Activated T-cell treated with anti-CD3 and anti-CD28 coated beads, Interleukin-2, amount 50 U/mL, for 4 hours (primary cell): ENCODE measurements around the gene MPHOSPH10. TPM values are rescaled to one million over a fixed set of nuclear protein-coding genes. Genes with fewer than 3 reads are reported as not detected.
"Not testable (repeated sequence)": the region's sequence is repeated elsewhere in the genome, so short reads cannot be mapped to it uniquely, and the experiment has no call there.

Experiments used
- ATAC-seq, 2 donors: fragments of 200-7000 bp; cut with Tn5 transposase; one replicate each; pipeline ENCODE4 v1.10.0; 2021
- DNase-seq: peaks from one replicate; pipeline ENCODE4 v3.0.0-alpha.2; 2020
- H3K27me3 Mint-ChIP-seq: one replicate; pipeline ENCODE4 v1.8.0; 2021; ENCODE audit warnings: low read depth, mixed read lengths
- H3K36me3 Mint-ChIP-seq: one replicate; pipeline ENCODE4 v1.8.0; 2022; ENCODE audit warnings: mixed read lengths; ENCODE audit not compliant: insufficient read depth
- H3K4me1 Mint-ChIP-seq: one replicate; pipeline ENCODE4 v1.8.0; 2021; ENCODE audit warnings: low read depth, mixed read lengths
- H3K4me3 Mint-ChIP-seq: one replicate; pipeline ENCODE4 v1.8.0; 2021; ENCODE audit warnings: mild to moderate bottlenecking, moderate library complexity, mixed read lengths
- H3K9me3 Mint-ChIP-seq: one replicate; pipeline ENCODE4 v1.8.0; 2021; ENCODE audit warnings: mixed read lengths
- total RNA-seq, 3 donors: library from RNA; stranded (reverse); gene quantifications; one replicate each; pipeline ENCODE4 v1.2.1, GENCODE V29; 2021

MPHOSPH10 gene
- total RNA-seq, 3 donors from 2014 or later = 85.0 to 90.0 (median 85.7) TPM

DNA sequence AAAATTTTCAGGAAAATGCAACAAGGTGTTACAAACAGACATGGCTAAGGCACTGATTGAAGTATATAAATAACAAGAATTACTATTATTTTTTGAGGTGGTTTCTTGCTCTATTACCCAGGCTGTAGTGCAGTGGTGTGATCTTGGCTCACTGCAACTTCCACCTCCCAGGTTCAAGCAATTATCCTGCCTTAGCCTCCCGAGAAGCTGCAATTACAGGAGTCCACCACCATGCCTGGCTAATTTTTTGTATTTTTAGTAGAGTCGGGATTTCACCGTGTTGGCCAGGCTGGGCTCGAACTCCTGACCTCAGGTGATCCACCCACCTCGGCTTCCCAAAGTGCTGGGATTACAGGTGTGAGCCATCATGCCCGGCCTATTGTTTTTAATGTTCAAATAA, 24.0 kb upstream of the MPHOSPH10 start:
- not testable (repeated sequence) for H3K9me3 Mint-ChIP-seq, H3K36me3 Mint-ChIP-seq, H3K4me3 Mint-ChIP-seq, DNase-seq, H3K4me1 Mint-ChIP-seq, H3K27me3 Mint-ChIP-seq, ATAC-seq

DNA sequence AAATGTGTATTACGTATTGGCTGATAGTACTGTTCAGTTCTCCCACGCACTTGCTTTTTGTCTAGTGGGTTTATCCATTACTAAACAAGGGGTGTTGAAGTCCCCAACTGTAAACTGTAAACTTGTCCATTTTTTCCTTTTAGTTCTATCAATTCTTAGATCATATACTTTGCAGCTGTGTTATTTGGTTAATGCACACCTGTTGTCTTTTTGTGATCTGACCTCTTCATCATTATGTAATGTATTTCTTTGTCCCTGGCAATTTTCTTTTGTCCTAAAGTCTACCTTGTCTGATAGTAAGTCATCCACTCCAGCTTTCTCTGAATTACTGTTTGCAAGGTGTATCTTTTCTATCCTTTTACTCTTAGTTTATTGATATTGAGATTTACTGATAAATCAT, 22.3 kb upstream of the MPHOSPH10 start:
- H3K9me3 Mint-ChIP-seq = peaks cover 4% of the 10 kb centered on the region
- no peak overlapping the region for H3K4me3 Mint-ChIP-seq
- DNase-seq (no peak), ATAC-seq (no peak)
- no peaks in the 10 kb centered on the region for H3K27me3 Mint-ChIP-seq
- peaks cover 2% of the 10 kb centered on the region for H3K4me1 Mint-ChIP-seq
- peaks cover 8% of the 10 kb centered on the region for H3K36me3 Mint-ChIP-seq

DNA sequence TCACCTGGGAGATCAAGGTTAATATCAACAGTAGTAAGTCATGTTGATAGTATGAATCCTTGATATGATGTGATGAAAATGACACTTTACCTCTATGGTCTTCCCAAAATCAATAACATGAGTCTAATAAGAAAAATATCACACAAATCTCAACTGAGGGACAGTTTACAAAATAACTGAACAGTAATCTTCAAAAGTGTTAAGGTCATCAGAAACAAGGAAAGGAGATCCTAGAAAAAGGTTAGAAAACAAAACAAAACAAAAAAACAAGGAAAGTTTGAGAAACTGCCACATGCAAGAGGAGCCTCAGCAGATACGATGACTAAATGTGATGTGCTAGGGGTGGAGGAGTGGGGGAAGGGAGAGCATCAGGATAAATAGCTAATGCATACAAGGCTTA, 16.6 kb upstream of the MPHOSPH10 start:
- Mint-ChIP-seq H3K27me3 (no peaks in the 10 kb centered on the region), H3K4me3 (no peak overlapping the region)
- no peak for ATAC-seq

DNA sequence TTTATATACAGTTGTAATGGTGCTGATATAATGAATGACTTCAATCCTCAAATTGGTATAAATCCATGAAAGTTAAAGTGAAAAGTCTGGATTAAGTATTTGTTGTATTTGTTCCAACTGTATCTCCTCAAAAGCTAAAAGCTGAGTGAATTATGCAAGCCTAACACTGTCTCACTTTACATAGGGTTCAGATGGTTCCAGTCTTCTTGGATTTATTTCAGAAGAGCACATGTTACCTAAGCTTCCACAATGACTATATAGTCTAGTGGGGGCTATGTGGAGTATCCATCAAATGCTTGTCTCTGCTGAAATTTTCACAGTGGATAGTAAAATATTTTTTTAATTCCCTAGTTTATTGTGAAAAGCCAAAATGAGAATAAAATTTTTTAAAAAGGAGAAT, 13.4 kb upstream of the MPHOSPH10 start:
- ATAC-seq = no peak
- Mint-ChIP-seq H3K27me3 (no peaks in the 10 kb centered on the region), H3K4me3 (no peak overlapping the region), H3K9me3 (no peaks in the 10 kb centered on the region), H3K4me1 (no peaks in the 10 kb centered on the region), H3K36me3 (peaks cover 17% of the 10 kb centered on the region)
- no peak for DNase-seq

More for the DNA sequence above, 16.6 kb upstream of the MPHOSPH10 start:
- no peaks in the 10 kb centered on the region for H3K9me3 Mint-ChIP-seq
- DNase-seq = no peak
- peaks cover 2% of the 10 kb centered on the region for H3K4me1 Mint-ChIP-seq
- peaks cover 18% of the 10 kb centered on the region for H3K36me3 Mint-ChIP-seq

DNA sequence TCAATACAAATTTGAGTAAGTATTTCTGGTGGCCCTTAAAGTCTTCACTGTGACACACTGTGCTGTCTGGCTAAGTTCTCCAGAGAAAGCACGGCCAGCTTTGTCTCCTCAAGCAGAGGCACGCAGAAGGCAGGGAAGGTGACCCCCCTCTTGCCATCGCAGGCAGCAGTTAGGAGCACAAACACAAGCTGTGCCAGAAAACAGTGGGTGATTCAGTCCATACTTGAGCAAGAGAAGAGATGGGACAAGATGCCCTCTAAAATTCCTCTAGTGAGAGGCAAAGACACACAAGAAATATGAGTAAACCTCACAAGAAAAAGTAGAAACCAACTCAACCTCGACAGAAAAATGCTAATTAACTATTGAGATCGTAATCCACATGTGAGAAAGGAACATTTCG, 10.2 kb upstream of the MPHOSPH10 start:
- Mint-ChIP-seq H3K9me3 (no peaks in the 10 kb centered on the region), H3K27me3 (no peaks in the 10 kb centered on the region), H3K36me3 (peaks cover 10% of the 10 kb centered on the region), H3K4me3 (no peak overlapping the region), H3K4me1 (no peaks in the 10 kb centered on the region)
- no peak for ATAC-seq
- no peak for DNase-seq

DNA sequence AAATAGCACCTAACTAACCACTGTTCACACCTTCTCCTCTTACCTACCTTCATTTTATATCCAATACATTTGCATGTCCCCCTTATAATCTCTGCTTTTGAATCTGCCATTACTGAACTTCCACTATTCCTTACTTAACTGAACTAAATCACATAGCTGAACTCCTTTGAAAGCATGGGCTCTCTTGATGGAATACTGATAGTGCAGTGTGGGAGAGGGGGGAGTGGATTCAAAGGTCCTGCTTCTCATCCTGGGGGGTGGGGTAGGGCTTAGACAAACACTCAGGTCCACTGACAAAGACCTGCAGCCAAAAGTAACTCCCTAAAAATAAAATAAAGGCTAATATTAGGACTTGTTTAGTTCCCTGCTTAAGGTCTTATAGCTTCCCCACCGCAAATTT, 9.0 kb upstream of the MPHOSPH10 start:
- Mint-ChIP-seq H3K36me3 (peaks cover 12% of the 10 kb centered on the region), H3K4me3 (no peak overlapping the region), H3K27me3 (no peaks in the 10 kb centered on the region), H3K9me3 (no peaks in the 10 kb centered on the region), H3K4me1 (no peaks in the 10 kb centered on the region)
- ATAC-seq (no peak), DNase-seq (no peak)

DNA sequence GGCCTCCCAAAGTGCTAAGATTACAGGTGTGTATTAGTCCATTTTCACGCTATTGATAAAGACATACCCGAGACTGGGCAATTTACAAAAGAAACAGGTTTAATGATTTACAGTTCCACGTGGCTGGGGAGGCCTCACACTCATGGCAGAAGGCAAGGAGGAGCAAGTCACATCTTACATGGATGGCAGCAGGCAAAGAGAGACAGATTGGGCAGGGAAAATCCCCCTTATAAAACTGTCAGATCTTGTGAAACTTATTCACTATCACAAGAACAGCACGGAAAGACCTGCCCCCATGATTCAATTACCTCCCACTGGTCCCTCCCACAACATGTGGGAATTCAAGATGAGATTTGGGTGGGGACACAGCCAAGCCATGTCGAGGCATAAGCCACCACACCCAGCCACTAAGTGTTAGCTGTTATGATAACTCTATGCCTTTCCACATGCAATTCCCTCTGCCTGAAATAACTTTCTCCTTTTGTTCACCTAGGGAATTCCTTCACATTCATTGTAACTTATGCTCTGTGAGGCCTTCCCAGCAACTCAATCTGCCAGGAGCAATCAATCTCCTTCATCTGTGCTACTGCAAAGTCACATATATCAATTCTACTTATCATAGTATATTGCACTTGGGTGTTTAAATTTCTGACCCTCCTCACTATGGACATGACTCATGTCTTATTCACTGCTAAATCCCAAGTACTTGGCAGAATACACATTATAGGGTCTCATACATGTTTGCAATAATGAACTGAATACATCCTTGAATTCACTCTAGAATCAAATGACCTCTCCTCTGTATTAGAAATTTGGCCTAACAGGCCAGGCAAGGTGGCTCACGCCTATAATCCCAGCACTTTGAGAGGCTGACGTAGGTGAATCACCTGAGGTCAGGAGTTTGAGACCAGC, 7.8 kb upstream of the MPHOSPH10 start:
- Mint-ChIP-seq H3K36me3 (peaks cover 12% of the 10 kb centered on the region), H3K27me3 (no peaks in the 10 kb centered on the region), H3K4me1 (peaks cover 1% of the 10 kb centered on the region), H3K9me3 (no peaks in the 10 kb centered on the region), H3K4me3 (no peak overlapping the region)
- ATAC-seq (no peak), DNase-seq (no peak)

DNA sequence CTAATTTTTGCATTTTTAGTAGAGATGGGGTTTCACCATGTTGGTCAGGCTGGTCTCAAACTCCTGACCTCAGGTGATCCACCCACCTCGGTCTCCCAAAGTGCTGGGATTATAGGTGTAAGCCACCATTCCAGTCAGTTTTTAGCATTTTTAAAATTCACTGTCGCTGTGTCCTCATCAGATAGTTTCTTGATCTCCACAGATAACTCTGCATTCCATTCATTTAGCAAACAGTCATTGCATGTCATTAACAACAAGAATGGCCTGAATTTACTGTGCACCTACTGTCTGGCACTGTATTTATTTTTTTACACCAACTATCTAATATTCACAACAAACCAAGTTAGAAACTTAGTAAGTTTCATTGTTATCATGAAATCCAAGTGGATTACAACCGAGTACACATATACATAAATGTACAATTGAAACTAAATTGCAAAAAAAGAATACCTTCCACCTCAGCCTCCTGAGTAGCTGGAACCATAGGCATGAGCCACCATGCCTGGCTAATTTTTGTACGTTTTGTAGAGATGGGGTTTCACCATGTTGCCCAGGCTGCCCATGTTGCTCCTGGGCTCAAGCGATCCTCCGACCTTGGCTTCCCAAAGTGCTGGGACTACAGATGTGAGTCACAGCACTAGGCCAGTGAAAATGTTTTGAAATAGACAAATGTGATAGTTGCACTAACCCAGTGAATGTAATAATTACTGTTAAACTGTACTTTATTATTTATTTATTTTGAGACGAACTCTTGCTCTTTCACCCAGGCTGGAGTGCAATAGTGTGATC, 4.7 kb upstream of the MPHOSPH10 start:
- peaks cover 13% of the 10 kb centered on the region for H3K4me1 Mint-ChIP-seq
- no peak overlapping the region for H3K4me3 Mint-ChIP-seq
- peaks cover 9% of the 10 kb centered on the region for H3K36me3 Mint-ChIP-seq
- no peaks in the 10 kb centered on the region for H3K27me3 Mint-ChIP-seq
- H3K9me3 Mint-ChIP-seq = no peaks in the 10 kb centered on the region
- ATAC-seq (no peak), DNase-seq (no peak)

DNA sequence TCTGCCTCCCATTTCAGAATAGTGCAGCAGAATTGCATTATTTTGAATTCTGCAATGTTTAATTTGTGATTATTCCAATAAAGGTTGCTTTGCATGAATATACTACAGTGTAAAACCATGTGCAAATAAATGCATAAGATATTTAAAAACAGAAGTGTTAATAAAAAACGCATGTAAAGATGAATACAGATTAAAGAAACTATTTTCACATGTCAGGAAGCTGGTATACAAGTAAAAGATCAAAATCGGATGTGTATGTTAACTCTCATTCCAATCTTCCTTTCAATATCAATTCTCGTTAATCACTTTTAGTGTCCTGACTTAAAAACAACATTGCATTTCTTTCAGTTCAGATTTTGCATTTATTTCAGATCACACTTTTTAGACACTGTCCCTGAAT, 3.5 kb upstream of the MPHOSPH10 start:
- Mint-ChIP-seq H3K9me3 (no peaks in the 10 kb centered on the region), H3K4me3 (no peak overlapping the region), H3K36me3 (peaks cover 5% of the 10 kb centered on the region), H3K27me3 (no peaks in the 10 kb centered on the region), H3K4me1 (peaks cover 13% of the 10 kb centered on the region)
- DNase-seq (no peak), ATAC-seq (no peak)

DNA sequence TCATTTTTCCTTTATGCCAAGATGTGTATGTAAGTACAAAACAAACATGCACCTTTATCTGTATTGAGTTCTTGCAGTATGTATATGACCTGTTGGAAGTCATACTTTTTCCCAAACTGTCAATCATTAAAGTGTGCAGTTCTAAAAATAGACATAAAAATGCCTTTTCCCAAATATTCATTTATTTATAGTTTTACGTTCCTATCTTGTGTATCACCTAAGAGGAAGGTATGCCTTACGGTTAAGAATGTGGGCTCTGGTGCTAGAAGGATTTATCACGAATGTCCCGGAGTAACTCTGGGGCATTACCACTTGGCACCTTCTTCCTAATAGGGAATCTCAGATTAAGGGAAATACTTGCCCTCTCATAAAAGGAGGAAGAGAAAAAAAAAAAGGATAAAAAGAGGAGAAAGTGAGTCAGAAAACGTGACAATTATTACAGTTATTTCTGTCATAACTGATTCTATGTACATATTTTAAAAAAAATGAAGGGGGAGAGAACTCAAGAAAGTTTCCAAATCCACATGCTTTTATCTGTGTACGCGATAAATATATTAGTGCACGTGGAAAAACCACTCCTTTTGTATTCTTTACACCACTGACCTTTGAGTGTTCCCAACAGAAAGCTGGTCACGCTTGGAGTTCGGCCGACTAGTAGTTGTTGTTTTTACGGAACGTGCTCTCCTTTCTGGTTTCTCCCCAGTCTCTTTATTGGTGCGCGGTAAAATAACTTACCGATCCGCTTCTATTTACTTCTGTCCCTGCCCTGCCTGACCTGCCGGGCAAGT, 1.1 kb upstream of the MPHOSPH10 start:
- no peak overlapping the region for H3K4me3 Mint-ChIP-seq
- ATAC-seq = no peak
- H3K9me3 Mint-ChIP-seq = no peaks in the 10 kb centered on the region
- H3K36me3 Mint-ChIP-seq = peaks cover 2% of the 10 kb centered on the region
- no peak for DNase-seq
- no peaks in the 10 kb centered on the region for H3K27me3 Mint-ChIP-seq
- peaks cover 13% of the 10 kb centered on the region for H3K4me1 Mint-ChIP-seq

DNA sequence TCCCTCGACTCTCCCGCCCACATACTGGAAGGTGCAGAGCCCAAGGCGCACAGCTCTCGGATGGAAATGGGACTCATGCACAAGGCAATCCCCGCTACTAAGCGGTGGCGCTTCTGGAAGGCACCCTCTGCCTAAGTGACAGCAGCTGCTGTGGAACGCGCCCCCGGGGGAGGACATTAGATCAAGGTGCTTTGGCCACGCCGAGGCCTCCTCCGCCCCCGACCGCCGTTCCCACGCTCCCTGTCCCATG, 607 bp upstream of the MPHOSPH10 start:
- Mint-ChIP-seq H3K4me1 (peaks cover 13% of the 10 kb centered on the region), H3K4me3 (no peak overlapping the region), H3K36me3 (peaks cover 6% of the 10 kb centered on the region), H3K27me3 (no peaks in the 10 kb centered on the region), H3K9me3 (no peaks in the 10 kb centered on the region)
- DNase-seq (no peak), ATAC-seq (peak; percentile 55 to 59)

DNA sequence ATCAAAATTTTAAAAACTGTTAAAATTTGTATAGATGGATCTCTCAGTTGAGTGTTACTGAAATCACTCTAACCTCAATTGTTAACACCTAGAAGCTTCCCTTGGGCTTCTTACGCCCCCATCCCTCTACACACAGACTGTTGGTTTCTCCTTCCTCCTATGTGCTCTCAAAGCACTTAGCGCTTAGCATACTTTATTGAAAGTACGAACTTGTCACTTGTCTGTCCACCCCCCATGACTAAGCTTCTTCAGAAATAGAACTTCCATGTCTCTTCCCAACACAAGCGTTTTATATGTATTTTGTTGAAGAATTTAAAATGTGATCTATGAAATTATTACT, 441 bp downstream of the MPHOSPH10 start:
- peak; percentile 16 to 25 for ATAC-seq
- Mint-ChIP-seq H3K27me3 (no peaks in the 10 kb centered on the region), H3K36me3 (peaks cover 5% of the 10 kb centered on the region)

DNA sequence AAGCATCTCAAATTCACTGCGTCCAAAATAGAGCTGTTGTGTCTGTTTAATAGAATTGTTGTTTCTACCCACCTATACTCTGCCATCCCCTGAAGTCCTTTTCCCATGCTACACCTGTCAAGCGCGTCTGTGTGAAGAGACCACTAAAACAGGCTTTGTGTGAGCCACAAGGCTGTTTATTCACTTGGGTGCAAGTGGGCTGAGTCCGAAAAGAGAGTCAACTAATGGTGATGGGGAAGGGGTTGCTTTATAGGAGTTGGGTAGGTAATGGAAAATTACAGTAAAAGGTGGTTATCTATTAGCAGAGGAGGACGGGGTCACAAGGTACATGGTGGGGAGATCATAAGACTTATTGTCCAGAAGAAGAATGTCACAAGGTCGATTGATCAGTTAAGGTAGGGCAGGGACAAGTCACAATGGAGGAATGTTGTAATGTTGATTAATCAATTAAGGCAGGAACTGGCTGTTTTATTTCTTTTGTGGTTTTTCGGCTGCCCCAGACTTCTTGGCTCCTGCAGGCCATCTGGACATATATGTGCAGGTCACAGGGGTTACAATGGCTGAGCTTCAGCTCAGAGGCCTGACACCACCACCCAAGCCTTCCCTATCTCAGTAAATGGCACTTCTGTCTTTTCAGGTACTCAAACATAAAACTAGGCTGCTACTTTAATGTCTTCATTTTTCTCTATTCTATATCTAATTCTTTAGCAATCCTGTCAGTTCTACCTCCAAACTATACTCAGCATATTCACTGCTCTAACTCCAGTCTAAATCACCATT, 1.1 kb downstream of the MPHOSPH10 start:
- H3K9me3 Mint-ChIP-seq, ATAC-seq, H3K27me3 Mint-ChIP-seq, H3K36me3 Mint-ChIP-seq, DNase-seq, H3K4me3 Mint-ChIP-seq: not testable (repeated sequence)
- H3K4me1 Mint-ChIP-seq = peaks cover 13% of the 10 kb centered on the region

More for the DNA sequence above, 441 bp downstream of the MPHOSPH10 start:
- H3K9me3 Mint-ChIP-seq = no peaks in the 10 kb centered on the region
- no peak overlapping the region for H3K4me3 Mint-ChIP-seq
- peaks cover 13% of the 10 kb centered on the region for H3K4me1 Mint-ChIP-seq
- no peak for DNase-seq

DNA sequence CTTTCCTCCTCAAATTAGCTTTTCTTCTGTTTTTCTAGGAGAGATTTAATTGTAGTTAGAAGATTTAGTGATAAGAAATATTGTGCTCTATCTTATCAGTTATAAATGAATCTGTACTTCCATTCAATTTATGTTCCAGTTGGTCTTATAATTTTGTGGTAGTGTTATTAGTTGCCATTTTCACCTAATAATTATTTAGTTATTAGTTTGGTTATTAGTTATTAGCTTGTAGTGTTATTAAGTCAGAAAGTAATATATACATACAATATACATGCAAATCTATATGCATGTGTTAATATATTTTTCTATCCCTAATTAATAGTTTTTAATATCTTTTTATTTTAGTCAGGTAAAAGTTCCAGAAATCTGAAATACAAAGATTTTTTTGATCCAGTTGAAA, 3.2 kb downstream of the MPHOSPH10 start:
- Mint-ChIP-seq H3K27me3 (no peaks in the 10 kb centered on the region), H3K4me1 (peaks cover 8% of the 10 kb centered on the region), H3K36me3 (peaks cover 17% of the 10 kb centered on the region), H3K9me3 (no peaks in the 10 kb centered on the region), H3K4me3 (no peak overlapping the region)
- no peak for DNase-seq
- ATAC-seq = no peak
